GM23338 (cell line): ENCODE measurements around the gene TEKT5. TPM values are rescaled to one million over a fixed set of nuclear protein-coding genes. Genes with fewer than 3 reads are reported as not detected.

Experiments used
- ATAC-seq: fragments of 200-7000 bp; cut with Tn5 transposase; 3 replicates; pipeline ENCODE4 v1.9.1; 2020
- DNase-seq: peaks from one replicate; pipeline ENCODE4 v3.0.0-alpha.2; 2015; ENCODE audit warnings: low spot score
- H2AFZ ChIP-seq: fragments of 200-600 bp; sonication (generic); 2 replicates; pipeline ENCODE4 v1.8.0; 2016; ENCODE audit warnings: antibody characterized with exemption, mild to moderate bottlenecking, moderate library complexity
- H3F3A ChIP-seq: fragments of 200-600 bp; sonication (generic); replicated peaks from 2 replicates; pipeline ENCODE4 v1.8.0; 2017; ENCODE audit warnings: antibody characterized with exemption, mixed run types, low read depth
- H3K27ac ChIP-seq: fragments of 200-600 bp; sonication (generic); 2 replicates; pipeline ENCODE4 v1.6.1; 2016; ENCODE audit warnings: low read depth
- H3K27me3 ChIP-seq: fragments of 200-600 bp; sonication (generic); 2 replicates; pipeline ENCODE4 v1.8.0; 2016; ENCODE audit warnings: mild to moderate bottlenecking, mixed run types, moderate library complexity; ENCODE audit not compliant: insufficient read depth
- H3K36me3 ChIP-seq: fragments of 200-600 bp; sonication (generic); 2 replicates; pipeline ENCODE4 v1.8.0; 2016; ENCODE audit warnings: mild to moderate bottlenecking; ENCODE audit not compliant: insufficient read depth
- H3K4me1 ChIP-seq: fragments of 200-600 bp; sonication (generic); 2 replicates; pipeline ENCODE4 v1.8.0; 2016; ENCODE audit warnings: mild to moderate bottlenecking, moderate library complexity; ENCODE audit not compliant: insufficient read depth
- H3K4me2 ChIP-seq: fragments of 200-600 bp; sonication (generic); 2 replicates; pipeline ENCODE4 v1.7.1; 2017; ENCODE audit warnings: mixed run types
- H3K4me3 ChIP-seq: fragments of 200-600 bp; sonication (generic); 2 replicates; pipeline ENCODE4 v1.6.1; 2016; ENCODE audit warnings: mixed run types
- H3K79me2 ChIP-seq: fragments of 200-600 bp; sonication (generic); replicated peaks from 2 replicates; pipeline ENCODE4 v1.8.0; 2017; ENCODE audit warnings: mild to moderate bottlenecking; ENCODE audit not compliant: insufficient read depth
- H3K9me2 ChIP-seq: fragments of 200-600 bp; sonication (generic); 2 replicates; pipeline ENCODE4 v1.8.0; 2017; ENCODE audit not compliant: insufficient read depth
- H4K20me1 ChIP-seq: fragments of 200-600 bp; sonication (generic); replicated peaks from 2 replicates; pipeline ENCODE4 v1.8.0; 2017; ENCODE audit warnings: mild to moderate bottlenecking; ENCODE audit not compliant: insufficient read depth
- H3K27ac Mint-ChIP-seq: 2 replicates; pipeline ENCODE4 v1.8.0; 2020; ENCODE audit warnings: inconsistent platforms, mild to moderate bottlenecking, moderate library complexity, mixed read lengths
- H3K27me3 Mint-ChIP-seq: 3 replicates; pipeline ENCODE4 v1.8.0; 2022; ENCODE audit warnings: low read depth, mild to moderate bottlenecking, moderate library complexity, mixed read lengths, inconsistent platforms; ENCODE audit not compliant: insufficient read depth, poor library complexity
- H3K36me3 Mint-ChIP-seq: 3 replicates; pipeline ENCODE4 v1.8.0; 2021; ENCODE audit warnings: low read depth, mild to moderate bottlenecking, inconsistent platforms, moderate library complexity, mixed read lengths
- H3K4me1 Mint-ChIP-seq: 3 replicates; pipeline ENCODE4 v1.8.0; 2020; ENCODE audit warnings: mild to moderate bottlenecking, inconsistent platforms, mixed read lengths
- H3K4me3 Mint-ChIP-seq: 3 replicates; pipeline ENCODE4 v1.8.0; 2021; ENCODE audit warnings: moderate library complexity, mild to moderate bottlenecking, inconsistent platforms, mixed read lengths
- H3K9me3 Mint-ChIP-seq: 3 replicates; pipeline ENCODE4 v1.8.0; 2020; ENCODE audit warnings: moderate library complexity, mild to moderate bottlenecking, inconsistent platforms, mixed read lengths
- JUNB ChIP-seq: IDR thresholded peaks from one replicate; pipeline ENCODE4 v1.6.1; 2016; ENCODE audit warnings: antibody characterized with exemption; ENCODE audit not compliant: unreplicated experiment
- REST ChIP-seq: IDR thresholded peaks from one replicate; pipeline ENCODE4 v1.6.1; 2018; ENCODE audit warnings: antibody characterized with exemption; ENCODE audit not compliant: unreplicated experiment
- ZNF114 ChIP-seq: fragments of 250-450 bp; sonication (Bioruptor Pico); IDR thresholded peaks from 2 replicates; pipeline ENCODE4 v1.5.0; 2020; ENCODE audit warnings: mild to moderate bottlenecking, moderate library complexity
- ZNF331 ChIP-seq: fragments of 250-450 bp; sonication (Bioruptor Pico); IDR thresholded peaks from 2 replicates; pipeline ENCODE4 v1.5.0; 2020; ENCODE audit warnings: low read depth, mild to moderate bottlenecking, moderate library complexity
- ZNF462 ChIP-seq: fragments of 250-450 bp; sonication (Bioruptor Pico); IDR thresholded peaks from 2 replicates; pipeline ENCODE4 v1.5.0; 2020; ENCODE audit warnings: mild to moderate bottlenecking, moderate library complexity
- polyA plus RNA-seq: library from polyadenylated mRNA; unstranded; fragments of >200 nt; fragmentation: Nextera tagmentation; extraction: Ambion mirVana; gene quantifications from 2 replicates; pipeline ENCODE4 v1.2.1, GENCODE V29; 2016
- total RNA-seq: library from RNA; depleted of rRNA; stranded (reverse); fragments of >200 nt; shearing (Covaris generic); gene quantifications from 2 replicates; pipeline ENCODE4 v1.2.3, GENCODE V29; 2014

TEKT5 gene
- total and polyA plus RNA-seq, 2 experiments from 2014 or later, result 0.52 TPM; not detected in 1

GRCh38 chr16:10740000-10740844 lies 45.5 kb upstream of the TEKT5 start (continued):
- no peak for TF ChIP-seq ZNF331 (CRISPR knock-in tag)
- no peak for TF ChIP-seq ZNF462
- TF ChIP-seq JUNB, result no peak
- TF ChIP-seq ZNF114, result no peak

GRCh38 chr16:10738231-10739077 lies 43.7 kb upstream of the TEKT5 start:
- Mint-ChIP-seq H3K9me3 (peaks cover under 1% of the 10 kb centered on the region; the same call in 2 of the 3 replicates), H3K4me3 (no peak overlapping the region), H3K4me1 (peaks cover 5% of the 10 kb centered on the region; the same call in 2 of the 3 replicates), H3K27ac (0 out of 2 replicates have a peak overlapping the region, but pooled peaks have one; percentile 12), H3K36me3 (no peaks in the 10 kb centered on the region), H3K27me3 (peaks cover 6% of the 10 kb centered on the region)
- no peak overlapping the region for H3K4me3 ChIP-seq
- no peaks in the 10 kb centered on the region for H3K27me3 ChIP-seq
- no peak overlapping the region for H2AFZ ChIP-seq
- H3K27ac ChIP-seq, result no peak overlapping the region
- no peak overlapping the region for H3K4me2 ChIP-seq
- DNase-seq (peak; percentile 15), ATAC-seq (no peak)
- H3K79me2 ChIP-seq, result no peaks in the 10 kb centered on the region
- TF ChIP-seq REST, result no peak
- no peaks in the 10 kb centered on the region for H3K4me1 ChIP-seq
- H3K9me2 ChIP-seq, result no peaks in the 10 kb centered on the region
- H3K36me3 ChIP-seq, result no peaks in the 10 kb centered on the region
- H3F3A ChIP-seq, result no peaks in the 10 kb centered on the region
- H4K20me1 ChIP-seq, result no peaks in the 10 kb centered on the region; the same call in 1 of the 2 replicates
